Measurements from ENCODE around the gene DEAF1.

The DEAF1 gene

GRCh38 chr11:608791-609251 is 86.2 kb downstream of the DEAF1 start:
- no peak for TF ChIP-seq CTCF (IDR thresholded peaks at IDR 0.05; ENCODE audit: low read depth, low read length, missing control alignments)
- H3K4me3 ChIP-seq (replicated peaks; ENCODE audit: low read depth, low read length): no peak overlapping the region
- no peak for DNase-seq (ENCODE audit: extremely low read depth, low read depth)

DNA sequence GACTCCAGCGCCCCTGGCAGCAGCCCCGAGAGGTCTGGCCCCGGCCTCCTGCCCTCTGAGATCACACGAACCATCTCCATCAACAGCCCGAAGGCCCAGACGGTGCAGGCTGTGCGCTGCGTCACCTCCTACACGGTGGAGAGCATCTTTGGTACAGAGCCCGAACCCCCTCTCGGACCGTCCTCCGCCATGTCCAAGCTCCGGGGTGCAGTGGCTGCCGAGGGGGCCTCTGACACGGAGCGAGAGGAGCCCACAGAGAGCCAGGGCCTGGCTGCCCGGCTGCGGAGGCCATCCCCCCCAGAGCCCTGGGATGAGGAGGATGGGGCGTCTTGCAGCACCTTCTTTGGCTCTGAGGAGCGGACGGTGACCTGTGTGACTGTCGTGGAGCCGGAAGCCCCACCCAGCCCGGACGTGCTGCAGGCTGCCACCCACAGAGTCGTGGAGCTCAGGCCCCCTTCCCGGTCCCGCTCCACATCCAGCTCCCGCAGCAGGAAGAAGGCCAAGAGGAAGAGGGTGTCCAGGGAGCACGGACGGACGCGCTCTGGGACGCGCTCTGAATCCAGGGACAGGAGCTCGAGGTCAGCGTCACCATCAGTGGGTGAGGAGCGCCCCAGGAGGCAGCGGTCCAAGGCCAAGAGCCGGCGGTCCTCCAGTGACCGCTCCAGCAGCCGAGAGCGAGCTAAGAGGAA is 86.9 kb downstream of the DEAF1 start:
- no peak overlapping the region for H3K4me3 ChIP-seq (replicated peaks; ENCODE audit: low read depth, low read length)
- no peak for DNase-seq (ENCODE audit: extremely low read depth, low read depth)
- TF ChIP-seq CTCF (IDR thresholded peaks at IDR 0.05; ENCODE audit: low read depth, low read length, missing control alignments): no peak

GRCh38 chr11:607020-607780 is 87.8 kb downstream of the DEAF1 start:
- no peak for DNase-seq (ENCODE audit: extremely low read depth, low read depth)
- H3K4me3 ChIP-seq (replicated peaks; ENCODE audit: low read depth, low read length): no peak overlapping the region
- no peak for TF ChIP-seq CTCF (IDR thresholded peaks at IDR 0.05; ENCODE audit: low read depth, low read length, missing control alignments)

- DNase-seq (ENCODE audit: extremely low read depth, low read depth): no peak
- TF ChIP-seq CTCF (IDR thresholded peaks at IDR 0.05; ENCODE audit: low read depth, low read length, missing control alignments): no peak
- H3K4me3 ChIP-seq (replicated peaks; ENCODE audit: low read depth, low read length): no peak overlapping the region
These were observed 88.8 kb downstream of the DEAF1 start for GRCh38 chr11:606245-606644.

- H3K4me3 ChIP-seq (replicated peaks; ENCODE audit: low read depth, low read length): no peak overlapping the region
- TF ChIP-seq CTCF (IDR thresholded peaks at IDR 0.05; ENCODE audit: low read depth, low read length, missing control alignments): no peak
- DNase-seq (ENCODE audit: extremely low read depth, low read depth): no peak
These were observed 89.5 kb downstream of the DEAF1 start for GRCh38 chr11:605286-606129.

- no peak for TF ChIP-seq CTCF (IDR thresholded peaks at IDR 0.05; ENCODE audit: low read depth, low read length, missing control alignments)
- H3K4me3 ChIP-seq (replicated peaks; ENCODE audit: low read depth, low read length): no peak overlapping the region
- DNase-seq (ENCODE audit: extremely low read depth, low read depth): no peak
These were observed 91.9 kb downstream of the DEAF1 start for GRCh38 chr11:603154-603553.

Data from HFF-Myc (cell line).